Stromal cell of bone marrow (primary cell): ENCODE measurements around the gene SGTA.
A peak's percentile ranks its signal among the peaks of the same experiment; 100 is the strongest.
"Not testable (repeated sequence)": the region's sequence is repeated elsewhere in the genome, so short reads cannot be mapped to it uniquely, and the experiment has no call there.

Source experiments
- DNase-seq: peaks from one replicate; pipeline ENCODE4 v3.0.0-alpha.2; 2012; ENCODE audit warnings: low read depth

Gene SGTA

GRCh38 chr19:2713170-2713569 lies 69.9 kb downstream of the SGTA start:
- DNase-seq = not testable (repeated sequence)

- DNase-seq = no peak
These were observed 71.2 kb downstream of the SGTA start for GRCh38 chr19:2711875-2712205.

GRCh38 chr19:2711172-2711874 lies 71.8 kb downstream of the SGTA start:
- peak; percentile 22 for DNase-seq

DNA sequence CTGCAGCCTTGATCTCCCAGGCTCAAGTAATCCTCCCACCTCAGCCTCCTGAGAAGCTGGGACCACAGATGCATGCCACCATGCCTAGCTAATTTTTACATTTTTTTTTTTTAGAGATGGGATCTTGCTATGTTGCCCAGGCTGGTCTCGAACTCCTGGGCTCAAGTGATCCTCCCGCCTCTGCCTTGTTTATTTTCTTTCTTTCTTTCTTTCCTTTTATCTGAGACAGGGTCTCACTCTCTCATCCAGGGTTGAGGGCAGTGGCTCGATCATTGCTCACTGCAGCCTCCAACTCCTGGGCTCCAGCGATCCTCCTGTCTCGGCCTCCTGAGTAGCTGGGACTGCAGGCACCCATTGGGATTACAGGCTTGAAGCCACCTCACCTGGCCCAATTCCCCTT lies 76.8 kb downstream of the SGTA start:
- no peak for DNase-seq
